Skeletal muscle tissue (tissue), 4 donors: Measurements from ENCODE around the gene KIAA0753. TPM values are rescaled to one million over a fixed set of nuclear protein-coding genes. Genes with fewer than 3 reads are reported as not detected.

ENCODE experiments used
- H3K27ac ChIP-seq: one replicate; pipeline ENCODE4 v1.7.0; 2013; ENCODE audit warnings: mild to moderate bottlenecking, low read depth, low read length, inconsistent platforms
- H3K27me3 ChIP-seq, 3 donors: one replicate each; pipeline ENCODE4 v1.7.0; 2013; ENCODE audit warnings: low read length in 3 of 3; ENCODE audit not compliant: control insufficient read depth in 3 of 3, insufficient read depth in 3 of 3
- H3K36me3 ChIP-seq, 3 donors: one replicate each; pipeline ENCODE4 v1.7.0; 2013; ENCODE audit warnings: low read length in 3 of 3; ENCODE audit not compliant: control insufficient read depth in 3 of 3, insufficient read depth in 3 of 3
- H3K4me1 ChIP-seq, 3 donors: one replicate each; pipeline ENCODE4 v1.7.0; 2013; ENCODE audit warnings: low read length in 3 of 3, mild to moderate bottlenecking in 3 of 3; ENCODE audit not compliant: control insufficient read depth in 3 of 3, insufficient read depth in 3 of 3
- H3K4me3 ChIP-seq, 3 donors: one replicate each; pipeline ENCODE4 v1.7.0; 2013; ENCODE audit warnings: low read length in 3 of 3
- H3K9ac ChIP-seq, 3 donors: one replicate each; pipeline ENCODE4 v1.7.0; 2013; ENCODE audit warnings: low read length in 3 of 3, mild to moderate bottlenecking in 3 of 3, moderate library complexity in 2 of 3, low read depth in 1 of 3
- H3K9me3 ChIP-seq, 3 donors: one replicate each; pipeline ENCODE4 v1.7.0; 2013; ENCODE audit warnings: low read length in 3 of 3; ENCODE audit not compliant: control insufficient read depth in 3 of 3
- total RNA-seq: library from RNA; depleted of rRNA; stranded (reverse); fragments of >200 nt; gene quantifications from one replicate; pipeline ENCODE4 v1.2.3, GENCODE V29; 2014
- donor health status: Osteomylitis.

The KIAA0753 gene
- total RNA-seq, 1 donor from 2014 or later, result 11.5 TPM

GRCh38 chr17:6567528-6568183 is 72.9 kb downstream of the KIAA0753 start:
- Histone ChIP-seq H3K9ac (no peak overlapping the region), H3K27me3 (peaks cover 9 to 28% (median 14%) of the 10 kb centered on the region in 3 donors), H3K9me3 (no peaks in the 10 kb centered on the region), H3K27ac (no peak overlapping the region), H3K36me3 (no peaks in the 10 kb centered on the region), H3K4me3 (no peak overlapping the region), H3K4me1 (peaks cover 0 to 5% (median 0%) of the 10 kb centered on the region in 3 donors)

GRCh38 chr17:6561446-6561845 is 79.1 kb downstream of the KIAA0753 start:
- H3K27ac ChIP-seq, result no peak overlapping the region
- no peaks in the 10 kb centered on the region for H3K9me3 ChIP-seq
- H3K36me3 ChIP-seq, result no peaks in the 10 kb centered on the region
- peaks cover 13 to 18% (median 15%) of the 10 kb centered on the region in 3 donors for H3K27me3 ChIP-seq
- no peaks in the 10 kb centered on the region for H3K4me1 ChIP-seq
- H3K4me3 ChIP-seq, result no peak overlapping the region
- H3K9ac ChIP-seq, result no peak overlapping the region

- H3K9me3 ChIP-seq, result no peaks in the 10 kb centered on the region
- H3K9ac ChIP-seq, result no peak overlapping the region
- H3K36me3 ChIP-seq, result no peaks in the 10 kb centered on the region
- H3K27me3 ChIP-seq, result peaks cover 16 to 22% (median 21%) of the 10 kb centered on the region in 3 donors
- H3K4me1 ChIP-seq, result peaks cover 2 to 4% (median 4%) of the 10 kb centered on the region in 3 donors
- no peak overlapping the region for H3K27ac ChIP-seq
- no peak overlapping the region for H3K4me3 ChIP-seq
These were observed 80.0 kb downstream of the KIAA0753 start for GRCh38 chr17:6560496-6560895.

- Histone ChIP-seq H3K27me3 (peaks cover 23 to 29% (median 28%) of the 10 kb centered on the region in 3 donors), H3K36me3 (no peaks in the 10 kb centered on the region), H3K9me3 (no peaks in the 10 kb centered on the region)
These were observed 80.7 kb downstream of the KIAA0753 start for GRCh38 chr17:6559753-6560215.

GRCh38 chr17:6558932-6559752 is 81.4 kb downstream of the KIAA0753 start:
- peaks cover 10 to 14% (median 12%) of the 10 kb centered on the region in 3 donors for H3K4me1 ChIP-seq
- H3K27me3 ChIP-seq, result peaks cover 29 to 35% (median 34%) of the 10 kb centered on the region in 3 donors
- no peaks in the 10 kb centered on the region for H3K36me3 ChIP-seq
- no peak overlapping the region for H3K9ac ChIP-seq
- H3K9me3 ChIP-seq, result no peaks in the 10 kb centered on the region
- no peak overlapping the region for H3K4me3 ChIP-seq
- no peak overlapping the region for H3K27ac ChIP-seq

More at GRCh38 chr17:6559753-6560215, 80.7 kb downstream of the KIAA0753 start:
- Histone ChIP-seq H3K4me1 (peaks cover 8 to 11% (median 11%) of the 10 kb centered on the region in 3 donors), H3K4me3 (no peak overlapping the region), H3K9ac (no peak overlapping the region), H3K27ac (no peak overlapping the region)

- peaks cover 10 to 14% (median 12%) of the 10 kb centered on the region in 3 donors for H3K4me1 ChIP-seq
These were observed 82.2 kb downstream of the KIAA0753 start for GRCh38 chr17:6558276-6558675.

GRCh38 chr17:6557040-6557438 is 83.5 kb downstream of the KIAA0753 start:
- H3K27me3 ChIP-seq, result peaks cover 42 to 50% (median 45%) of the 10 kb centered on the region in 3 donors
- no peaks in the 10 kb centered on the region for H3K36me3 ChIP-seq
- no peaks in the 10 kb centered on the region for H3K9me3 ChIP-seq
- H3K27ac ChIP-seq, result no peak overlapping the region
- H3K4me3 ChIP-seq, result no peak overlapping the region
- peaks cover 11 to 14% (median 12%) of the 10 kb centered on the region in 3 donors for H3K4me1 ChIP-seq
- no peak overlapping the region for H3K9ac ChIP-seq

More at GRCh38 chr17:6558276-6558675, 82.2 kb downstream of the KIAA0753 start:
- Histone ChIP-seq H3K9me3 (no peaks in the 10 kb centered on the region), H3K4me3 (no peak overlapping the region), H3K27me3 (peaks cover 37 to 43% (median 40%) of the 10 kb centered on the region in 3 donors), H3K36me3 (no peaks in the 10 kb centered on the region), H3K9ac (no peak overlapping the region), H3K27ac (no peak overlapping the region)

- Histone ChIP-seq H3K36me3 (no peaks in the 10 kb centered on the region), H3K9me3 (no peaks in the 10 kb centered on the region), H3K27ac (no peak within 1 kb of the TSS), H3K27me3 (peaks cover 42 to 54% (median 46%) of the 10 kb centered on the region in 3 donors), H3K9ac (peak within 1 kb of the TSS in 2 of 3 donors; percentile 23 to 64), H3K4me1 (peaks cover 12 to 14% (median 13%) of the 10 kb centered on the region in 3 donors), H3K4me3 (peak within 1 kb of the TSS; percentile 7 to 45 (median 43))
These were observed 84.1 kb downstream of the KIAA0753 start, which contains the start of gene PITPNM3 for GRCh38 chr17:6556121-6557039. PITPNM3 (minus strand) TSS chr17:6556555; CDS start chr17:6556406, 149 bp downstream.
